Measurements from ENCODE around the gene LRGUK. TPM values are rescaled to one million over a fixed set of nuclear protein-coding genes. Genes with fewer than 3 reads are reported as not detected.
"Not testable (repeated sequence)": the region's sequence is repeated elsewhere in the genome, so short reads cannot be mapped to it uniquely, and the experiment has no call there.

Gene LRGUK, protein sequence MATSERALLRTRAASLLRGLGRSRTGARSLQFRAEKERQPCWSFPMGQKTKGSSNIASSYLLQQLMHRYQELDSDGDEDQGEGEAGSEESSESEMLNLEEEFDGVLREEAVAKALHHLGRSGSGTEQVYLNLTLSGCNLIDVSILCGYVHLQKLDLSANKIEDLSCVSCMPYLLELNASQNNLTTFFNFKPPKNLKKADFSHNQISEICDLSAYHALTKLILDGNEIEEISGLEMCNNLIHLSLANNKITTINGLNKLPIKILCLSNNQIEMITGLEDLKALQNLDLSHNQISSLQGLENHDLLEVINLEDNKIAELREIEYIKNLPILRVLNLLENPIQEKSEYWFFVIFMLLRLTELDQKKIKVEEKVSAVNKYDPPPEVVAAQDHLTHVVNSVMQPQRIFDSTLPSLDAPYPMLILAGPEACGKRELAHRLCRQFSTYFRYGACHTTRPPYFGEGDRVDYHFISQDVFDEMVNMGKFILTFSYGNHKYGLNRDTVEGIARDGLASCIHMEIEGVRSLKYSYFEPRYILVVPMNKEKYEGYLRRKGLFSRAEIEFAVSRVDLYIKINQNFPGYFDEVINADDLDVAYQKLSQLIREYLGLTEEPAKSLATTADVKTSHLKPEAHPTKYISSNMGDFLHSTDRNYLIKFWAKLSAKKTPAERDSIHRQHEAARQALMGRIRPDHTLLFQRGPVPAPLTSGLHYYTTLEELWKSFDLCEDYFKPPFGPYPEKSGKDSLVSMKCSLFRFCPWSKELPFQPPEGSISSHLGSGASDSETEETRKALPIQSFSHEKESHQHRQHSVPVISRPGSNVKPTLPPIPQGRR
- total RNA-seq: 0.09 and 0.20 TPM in 2 replicates

DNA sequence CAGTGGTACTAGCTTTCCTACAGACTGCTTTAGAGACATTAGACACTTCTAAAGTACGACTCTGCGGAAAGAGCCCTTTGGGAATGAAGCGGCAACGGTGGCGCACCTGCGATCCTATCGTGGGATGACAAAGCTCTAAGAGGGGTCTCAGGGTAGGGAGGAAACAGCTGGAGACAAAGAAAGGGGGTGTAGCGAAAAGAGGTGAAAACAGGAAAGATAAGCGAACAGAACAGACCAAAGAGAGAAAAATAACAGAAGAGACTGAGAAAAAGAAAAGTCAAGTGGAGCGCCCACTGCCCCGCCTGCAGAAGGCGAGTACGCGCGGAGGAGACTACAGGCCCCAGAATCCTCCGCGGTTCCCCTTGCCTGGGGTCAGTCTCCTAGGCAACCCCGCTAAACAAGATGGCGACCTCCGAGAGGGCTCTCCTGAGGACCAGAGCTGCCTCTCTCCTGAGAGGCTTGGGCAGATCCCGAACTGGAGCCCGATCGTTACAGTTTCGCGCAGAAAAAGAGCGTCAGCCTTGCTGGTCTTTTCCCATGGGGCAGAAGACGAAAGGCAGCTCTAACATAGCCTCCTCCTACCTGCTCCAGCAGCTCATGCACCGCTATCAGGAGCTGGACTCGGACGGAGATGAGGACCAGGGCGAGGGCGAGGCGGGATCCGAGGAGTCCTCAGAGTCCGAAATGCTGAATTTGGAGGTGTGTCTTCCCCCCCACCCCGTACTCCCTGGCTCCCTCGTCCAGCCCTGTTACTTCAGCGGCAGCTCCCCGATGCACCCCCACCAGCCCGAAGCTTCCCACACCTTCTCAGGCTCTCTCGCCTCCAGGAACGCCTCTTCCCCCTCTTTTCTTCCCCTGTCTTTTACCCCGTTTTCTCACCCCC, at the start of gene LRGUK:
Gene LRGUK (plus strand): TSS at position 375 of the 883 bp plus-strand sequence. CDS start 28 bp downstream, at position 403.
- intact Hi-C loops (cut with micrococcal nuclease): loop anchor here (1.0 to 10.0 kb wide), 4 partner anchors 48 to 1045 kb away; partner anchors contain the start of genes CHCHD3 and EXOC4

DNA sequence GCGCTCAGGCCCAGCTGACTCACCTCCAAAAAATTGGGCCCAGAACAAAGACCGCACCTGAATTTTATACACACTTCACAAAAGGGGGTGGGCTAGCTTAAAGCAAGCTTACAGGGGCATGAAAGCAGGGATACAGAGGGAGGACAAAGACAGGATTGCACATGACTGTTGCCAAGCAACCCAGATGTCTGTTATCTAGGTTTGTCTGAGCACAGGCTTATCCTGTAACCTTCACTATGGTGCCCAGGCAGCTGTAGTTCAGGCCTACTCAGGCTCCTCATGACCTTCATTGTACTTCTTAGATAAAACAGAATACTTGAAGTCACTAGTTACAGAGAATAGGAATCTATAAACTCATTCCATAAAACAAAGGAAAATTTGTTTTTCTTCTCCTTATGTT, 49.6 kb upstream of the LRGUK start:
- intact Hi-C loops (cut with micrococcal nuclease): not testable (repeated sequence)

DNA sequence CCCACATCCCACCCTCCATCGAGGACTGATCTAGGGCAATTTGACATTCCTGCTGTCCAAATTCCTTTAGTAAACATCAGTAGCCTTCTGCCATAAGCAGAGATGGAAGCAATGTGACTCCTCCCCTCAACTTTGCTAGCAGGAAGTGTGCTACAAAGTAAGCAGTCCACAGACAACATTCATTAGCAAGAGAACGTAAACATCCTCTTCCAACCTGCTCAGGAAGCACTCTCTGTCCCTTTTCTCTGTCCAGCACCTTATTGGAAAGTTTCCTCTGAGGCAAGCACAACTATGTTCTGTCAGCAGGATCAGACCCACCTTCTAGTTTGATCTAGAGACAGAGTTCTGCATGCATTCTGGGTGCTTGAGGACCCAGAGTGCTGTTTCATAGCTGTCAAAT, 48.1 kb upstream of the LRGUK start:
- intact Hi-C loops (cut with micrococcal nuclease): no loop called here

DNA sequence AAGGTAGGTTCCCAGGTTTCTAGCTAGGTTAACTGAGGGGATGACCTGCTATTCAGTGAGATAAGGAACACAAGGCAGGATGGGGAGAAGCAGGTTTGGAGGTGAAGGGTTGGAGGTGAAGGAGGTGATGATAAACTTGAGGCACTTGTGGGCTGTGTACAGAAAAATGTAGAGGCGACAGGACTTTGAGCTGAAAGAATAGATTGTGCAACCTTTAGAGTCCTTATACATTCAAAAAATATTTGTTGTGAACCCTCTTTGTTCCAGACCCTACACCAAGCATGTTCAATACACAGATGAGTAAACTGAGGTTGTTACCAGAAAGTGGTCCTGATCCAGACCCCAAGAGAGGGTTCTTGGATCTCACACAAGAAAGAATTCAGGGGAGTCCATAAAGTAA, 45.4 kb upstream of the LRGUK start:
- intact Hi-C loops (cut with micrococcal nuclease): no loop called here

DNA sequence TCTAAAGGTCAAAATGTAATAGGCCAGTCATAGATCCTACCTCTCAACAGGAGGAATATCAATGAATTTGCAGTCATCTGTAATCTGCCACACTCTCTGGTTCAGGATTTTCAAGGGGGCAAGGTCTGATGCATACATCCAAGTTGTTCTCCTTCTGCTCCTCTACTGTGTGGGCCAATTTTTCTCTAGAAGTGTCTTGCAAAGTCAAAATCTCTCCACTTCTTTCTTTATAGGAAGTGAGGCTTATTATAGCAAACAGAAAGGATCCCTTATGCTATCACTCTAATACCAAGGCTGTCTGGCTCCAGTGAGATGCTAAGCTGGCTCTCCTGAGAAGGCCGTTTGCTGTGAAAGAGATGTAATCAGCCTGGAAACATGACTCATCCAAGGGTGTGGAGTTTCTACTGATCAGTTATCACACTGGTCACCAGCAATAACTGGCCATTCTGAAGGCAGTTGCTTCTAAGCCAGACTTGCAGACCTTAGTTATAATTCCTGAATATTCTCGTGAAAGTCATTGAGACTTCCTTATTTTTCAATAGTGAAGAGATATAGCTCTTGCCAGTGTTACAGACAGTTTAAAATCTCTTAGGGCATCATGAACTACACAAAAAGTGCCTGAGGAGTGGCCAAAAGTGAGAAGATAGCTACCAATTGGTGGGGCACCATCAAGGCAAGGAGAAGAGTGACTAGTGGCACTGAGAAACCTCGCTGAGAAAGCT, 43.2 kb upstream of the LRGUK start:
- intact Hi-C loops (cut with micrococcal nuclease): no loop called here

DNA sequence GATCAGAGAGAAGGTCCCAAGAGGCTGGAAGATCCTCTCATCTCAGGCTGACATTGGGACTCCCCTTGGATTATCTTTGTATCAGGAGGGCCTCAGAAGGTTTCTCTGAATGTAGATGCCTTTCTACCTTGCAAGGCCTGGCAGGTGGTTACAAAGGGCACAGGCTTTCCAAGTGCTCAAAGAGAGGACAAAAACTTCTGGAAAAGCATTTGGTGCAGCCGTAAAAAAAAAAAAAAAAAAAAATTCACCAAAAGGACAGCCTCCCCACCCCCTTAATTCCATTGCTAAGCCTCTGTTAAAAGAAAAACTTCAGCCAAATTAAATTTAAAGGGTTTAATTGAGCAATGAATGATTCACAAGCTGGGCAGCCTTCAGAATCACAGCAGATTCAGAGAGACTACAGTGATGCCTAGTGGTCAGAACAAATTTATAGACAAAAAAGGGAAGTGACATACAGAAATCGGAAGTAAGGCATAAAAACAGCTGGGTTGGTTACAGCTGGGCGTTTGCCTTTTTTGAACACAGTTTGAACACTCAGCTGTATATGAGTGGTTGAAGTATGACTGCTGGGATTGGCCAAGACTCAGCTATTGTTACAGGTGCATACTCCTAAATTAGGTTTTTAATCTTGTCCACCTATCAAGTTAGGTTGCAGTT, 42.5 kb upstream of the LRGUK start:
- intact Hi-C loops (cut with micrococcal nuclease): no loop called here

DNA sequence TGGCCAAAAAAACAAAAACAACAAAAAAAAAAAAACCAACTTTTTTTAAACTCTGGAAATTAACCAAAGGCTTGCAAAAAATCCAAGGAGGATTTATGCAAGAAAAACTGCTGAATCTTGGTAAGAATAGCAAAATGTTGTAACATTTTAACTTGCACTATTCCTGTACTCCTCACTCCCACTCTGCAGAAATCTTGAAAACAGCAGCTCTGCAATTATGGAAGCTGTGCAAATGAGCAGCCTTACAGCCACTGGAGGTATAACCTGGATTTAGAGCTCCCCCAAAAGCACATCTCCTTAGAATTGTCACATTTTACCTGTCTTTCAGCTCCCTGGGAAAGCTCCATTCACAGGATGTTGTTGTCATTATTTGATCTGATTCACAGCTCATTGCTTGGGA, 41.8 kb upstream of the LRGUK start:
- intact Hi-C loops (cut with micrococcal nuclease): no loop called here

DNA sequence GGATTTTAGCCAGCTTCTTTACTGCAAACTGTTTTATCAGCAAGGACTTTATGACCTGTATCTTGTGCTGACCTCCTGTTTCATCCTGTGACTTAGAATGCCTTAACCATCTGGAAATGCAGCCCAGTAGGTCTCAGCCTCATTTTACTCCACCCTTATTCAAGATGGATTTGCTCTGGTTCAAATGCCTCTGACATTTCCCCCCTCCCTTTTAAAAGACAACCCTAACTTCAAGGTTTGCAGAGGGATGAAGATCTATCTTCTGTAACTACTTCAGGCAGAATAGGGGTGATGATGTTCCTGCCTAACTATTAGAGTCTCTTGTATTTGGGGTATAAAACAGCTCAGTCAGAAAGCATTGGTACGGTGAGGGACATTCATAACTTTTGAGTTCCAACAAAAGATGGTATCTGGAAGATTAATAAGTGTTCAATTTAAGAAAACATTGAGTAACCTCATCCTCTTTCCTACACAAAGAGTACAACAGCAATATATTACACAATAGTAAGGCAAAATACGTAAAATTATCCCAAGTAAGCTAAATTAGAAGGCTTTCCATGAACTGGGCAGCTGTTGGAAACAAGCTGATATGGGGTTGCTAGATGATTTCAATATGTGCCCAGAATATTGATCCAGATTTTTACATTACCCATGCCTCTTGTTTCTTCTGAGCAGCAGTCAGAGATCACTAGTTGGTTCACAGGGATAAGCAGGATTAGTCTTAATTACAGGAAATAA, 40.0 kb upstream of the LRGUK start:
- intact Hi-C loops (cut with micrococcal nuclease): no loop called here

DNA sequence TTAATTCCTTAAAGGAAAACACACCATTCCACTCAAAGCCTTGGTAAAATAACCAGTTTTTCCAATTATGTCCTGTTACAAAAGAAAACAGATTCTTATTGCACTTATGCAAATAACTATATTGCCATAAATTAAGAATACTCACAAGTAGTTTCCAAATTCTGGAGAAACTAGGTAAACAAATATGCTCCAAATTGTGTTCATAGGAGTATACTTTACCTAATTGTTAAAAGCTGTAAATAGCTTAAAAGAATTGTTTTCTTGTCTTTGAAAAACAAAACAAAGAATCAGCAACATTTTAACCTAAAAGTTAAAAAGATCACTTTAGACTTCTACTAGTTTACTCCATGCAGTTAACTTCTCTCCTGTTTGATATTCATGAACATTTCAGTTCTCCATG, 38.9 kb upstream of the LRGUK start:
- intact Hi-C loops (cut with micrococcal nuclease): no loop called here

DNA sequence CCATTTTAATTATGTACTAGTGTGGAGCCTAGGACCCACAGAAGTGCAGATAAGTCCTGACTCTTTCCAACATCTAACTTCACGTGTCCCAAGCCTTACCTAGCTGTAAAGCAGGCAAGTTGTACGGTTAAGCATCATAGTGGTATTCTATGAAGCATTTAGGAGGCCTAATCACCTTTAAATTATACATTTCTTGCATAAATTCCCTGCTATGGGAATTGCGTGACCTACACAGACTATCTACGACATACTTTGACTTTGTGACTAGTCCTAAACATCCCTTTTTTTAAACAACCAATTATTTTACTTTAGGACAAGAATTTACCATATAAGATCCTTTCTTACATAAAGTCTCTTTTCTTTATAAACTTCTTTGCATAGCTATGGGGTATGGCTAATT, 37.7 kb upstream of the LRGUK start:
- intact Hi-C loops (cut with micrococcal nuclease): no loop called here

DNA sequence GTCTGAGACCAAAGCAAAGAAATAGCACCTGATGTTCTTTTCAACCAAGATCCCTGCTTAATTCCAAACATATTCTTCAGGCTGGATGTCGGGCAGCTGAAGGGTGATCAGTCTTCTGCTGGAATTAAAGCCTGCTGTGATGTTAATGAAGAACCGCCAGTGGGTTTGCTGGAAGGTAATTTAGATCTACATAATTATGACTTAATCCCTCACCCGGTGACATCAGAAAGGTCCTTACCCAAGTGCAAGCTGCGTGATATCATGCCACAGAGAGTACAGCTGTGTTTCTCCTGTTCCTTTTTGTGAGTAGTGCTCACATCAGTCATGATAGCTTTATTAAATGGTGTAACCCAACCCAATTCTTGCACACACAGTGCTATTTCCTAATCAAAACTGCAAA, 29.1 kb upstream of the LRGUK start:
- intact Hi-C loops (cut with micrococcal nuclease): no loop called here

DNA sequence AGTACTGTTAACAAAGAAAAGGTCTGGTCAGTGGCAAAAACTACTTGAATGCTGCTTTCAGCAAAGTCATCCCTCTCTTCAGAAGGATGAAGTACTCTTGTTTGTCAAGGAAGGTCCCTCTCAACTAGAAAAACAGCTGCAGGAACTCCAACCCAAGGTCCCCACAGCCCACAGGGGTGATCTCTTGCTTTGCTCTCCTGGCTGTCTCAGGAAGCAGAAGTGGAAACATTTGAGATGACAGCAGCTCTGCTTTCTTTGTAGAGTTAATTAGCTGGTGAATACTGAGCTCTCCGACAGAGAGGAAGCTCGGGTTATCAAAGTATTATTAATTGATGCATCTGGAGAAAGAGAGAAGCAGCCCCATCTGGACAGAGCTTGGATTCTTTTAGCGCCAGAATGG, 25.4 kb upstream of the LRGUK start:
- intact Hi-C loops (cut with micrococcal nuclease): no loop called here

DNA sequence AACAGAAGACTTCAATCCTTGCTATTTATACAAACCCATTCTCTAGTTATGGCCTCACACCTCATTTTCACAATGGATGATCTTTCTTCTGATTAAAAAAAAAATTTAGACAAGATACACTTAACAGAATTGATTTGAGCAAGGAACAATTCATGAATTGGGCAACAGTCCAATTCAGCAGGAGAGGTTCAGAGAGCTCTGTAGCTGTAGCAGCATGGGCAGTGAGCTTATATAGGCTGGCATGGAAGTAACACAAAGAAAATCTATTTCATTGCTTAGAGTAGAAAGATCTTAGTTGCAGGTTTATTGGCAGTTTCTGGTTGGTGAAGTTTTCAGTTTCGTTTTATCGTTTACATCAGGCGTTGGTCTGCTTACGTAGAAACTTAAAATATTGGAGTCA, 23.0 kb upstream of the LRGUK start:
- intact Hi-C loops (cut with micrococcal nuclease): no loop called here

DNA sequence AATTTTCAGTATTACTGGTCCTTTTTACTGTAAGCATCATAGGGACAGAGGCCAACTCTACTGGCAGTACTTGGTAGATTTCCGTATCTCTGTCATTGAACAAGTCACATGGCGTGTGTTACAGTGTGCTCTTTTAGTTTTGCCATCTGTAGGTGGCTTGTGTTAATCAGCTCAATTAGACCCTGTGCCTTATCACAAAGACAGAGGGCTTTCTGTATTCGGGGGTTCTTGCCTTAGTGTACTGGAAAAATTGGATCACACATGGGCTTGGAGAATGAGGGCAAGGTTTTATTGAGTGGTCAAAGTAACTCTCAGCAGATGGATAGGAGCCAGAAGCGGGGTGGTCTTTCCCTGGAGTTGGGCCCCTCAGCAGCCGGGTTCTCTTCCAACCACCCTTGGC, 21.3 kb upstream of the LRGUK start:
- intact Hi-C loops (cut with micrococcal nuclease): no loop called here

DNA sequence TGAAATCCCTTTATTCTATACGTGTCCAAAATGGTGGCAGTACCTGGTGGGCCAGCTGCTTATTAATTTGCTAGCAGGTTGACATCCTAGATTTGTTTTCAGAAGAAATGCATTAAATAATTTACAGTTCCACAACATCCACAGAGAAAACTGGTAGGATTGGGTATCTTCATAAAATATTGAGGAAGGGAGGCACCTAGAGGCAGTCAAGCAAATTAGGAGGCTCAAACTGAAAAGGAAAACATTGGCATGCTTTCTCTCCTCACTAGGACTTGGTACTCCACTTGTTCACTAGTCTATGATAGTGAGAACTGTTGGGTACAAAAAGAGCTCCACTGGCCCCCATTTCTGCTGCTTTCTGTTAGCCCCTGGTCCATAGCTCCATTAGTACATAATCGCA, 18.3 kb upstream of the LRGUK start:
- intact Hi-C loops (cut with micrococcal nuclease): no loop called here

DNA sequence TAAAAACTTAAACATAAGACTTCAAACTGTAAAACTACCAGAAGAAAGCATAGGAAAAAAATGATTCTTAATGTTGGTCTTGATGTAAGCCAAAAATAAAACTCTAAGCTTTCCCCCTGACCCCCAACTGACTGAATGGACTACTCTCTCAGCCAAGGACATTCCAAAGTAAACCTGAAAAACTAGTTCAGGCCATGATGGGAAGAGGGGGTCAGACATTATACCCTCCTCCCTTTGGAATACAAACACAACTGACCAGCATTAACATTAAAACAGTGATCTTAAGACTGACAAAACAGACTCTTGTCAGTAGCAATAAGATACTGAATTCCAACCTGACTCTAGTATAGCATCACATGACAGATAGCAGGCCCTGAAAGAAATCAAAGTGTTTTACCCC, 13.5 kb upstream of the LRGUK start:
- intact Hi-C loops (cut with micrococcal nuclease): no loop called here

DNA sequence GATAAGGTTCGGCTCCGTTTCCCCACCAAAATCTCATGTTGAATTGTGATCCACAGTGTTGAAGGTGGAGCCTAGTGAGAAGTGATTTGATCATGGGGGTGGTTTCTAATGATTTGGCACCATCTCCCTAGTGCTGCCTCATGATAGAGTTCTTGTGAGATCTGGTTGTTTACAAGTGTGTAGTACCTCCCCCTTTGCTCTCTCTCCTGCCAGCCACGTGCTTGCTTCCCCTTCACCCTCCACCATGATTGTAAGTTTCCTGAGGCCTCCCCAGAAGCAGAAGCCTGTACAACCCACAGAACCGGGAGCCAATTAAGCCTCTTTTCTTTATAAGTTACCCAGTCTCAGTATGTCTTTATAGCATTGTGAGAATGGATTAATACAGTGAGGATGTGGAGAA, 12.1 kb upstream of the LRGUK start:
- intact Hi-C loops (cut with micrococcal nuclease): no loop called here

DNA sequence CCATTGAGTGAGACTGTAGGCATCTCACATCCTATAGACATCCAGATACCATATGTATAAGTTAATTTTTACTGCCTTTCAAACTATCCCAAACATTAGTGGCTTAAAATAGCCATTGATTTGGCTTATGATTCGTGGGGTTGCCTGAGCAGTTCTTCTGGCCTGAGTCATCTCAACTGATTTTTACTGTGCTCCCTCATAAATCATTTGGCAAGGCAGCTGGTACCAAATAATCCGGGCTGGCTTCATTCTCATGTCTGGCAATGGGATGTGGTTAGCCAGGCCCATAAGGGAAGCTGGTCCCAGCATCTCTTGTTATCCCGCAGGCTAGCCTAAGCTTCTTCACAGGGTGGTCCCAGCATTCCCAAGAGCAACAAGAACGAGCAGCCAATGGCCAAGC, 6.7 kb upstream of the LRGUK start:
- intact Hi-C loops (cut with micrococcal nuclease): loop anchor here (10.0 kb wide), 1 partner anchor 866 kb away; the partner anchor contains the start of gene EXOC4

DNA sequence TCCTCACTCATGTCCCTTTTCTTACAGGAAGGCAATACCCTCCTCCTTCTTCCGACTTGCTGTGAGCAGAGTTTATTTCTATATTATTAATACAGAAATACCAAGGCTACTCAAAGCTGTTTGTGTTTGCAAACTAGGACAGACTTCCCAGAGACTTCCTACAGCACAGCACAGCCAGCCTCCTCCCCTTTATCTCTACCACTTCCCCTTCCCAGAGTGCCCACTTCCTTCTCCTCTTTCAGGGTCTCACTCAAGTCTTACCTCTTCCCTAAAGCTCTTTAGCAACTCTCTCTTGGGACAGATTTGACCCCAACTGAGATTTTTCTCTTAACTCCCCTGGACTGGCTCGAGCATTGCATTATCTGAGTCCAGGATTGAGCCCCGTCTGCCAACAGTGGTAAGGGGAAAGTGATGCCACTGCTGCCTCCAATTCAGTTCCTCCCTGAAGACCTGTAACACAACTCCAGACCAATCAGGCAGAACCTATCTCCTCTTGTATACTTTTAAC, 5.5 kb upstream of the LRGUK start:
- intact Hi-C loops (cut with micrococcal nuclease): loop anchor here (10.0 kb wide), 1 partner anchor 867 kb away; the partner anchor contains the start of gene EXOC4
